Mesendoderm (in vitro differentiated cells): ENCODE results near the gene CDH23.

ENCODE experiments used
- DNase-seq: peaks from one replicate; pipeline ENCODE4 v3.0.0; 2013
- H2AK5ac ChIP-seq: 2 replicates; pipeline ENCODE4 v1.6.1; 2013; ENCODE audit warnings: low read length, inconsistent platforms
- H2BK120ac ChIP-seq: 2 replicates; pipeline ENCODE4 v1.6.1; 2013; ENCODE audit warnings: low read depth, mild to moderate bottlenecking, low read length, moderate library complexity, mixed read lengths
- H2BK15ac ChIP-seq: replicated peaks from 2 replicates; pipeline ENCODE4 v1.6.1; 2013; ENCODE audit warnings: low read depth, mild to moderate bottlenecking, moderate library complexity
- H2BK5ac ChIP-seq: 2 replicates; pipeline ENCODE4 v1.6.1; 2013; ENCODE audit warnings: low read length, inconsistent platforms
- H3K18ac ChIP-seq: 2 replicates; pipeline ENCODE4 v1.6.1; 2013; ENCODE audit warnings: mild to moderate bottlenecking, low read length, mixed read lengths
- H3K23ac ChIP-seq: one replicate; pipeline ENCODE4 v1.6.1; 2013; ENCODE audit warnings: low read length
- H3K27ac ChIP-seq: 2 replicates; pipeline ENCODE4 v1.5.1; 2013; ENCODE audit warnings: low read depth, mild to moderate bottlenecking, inconsistent platforms, low read length, moderate library complexity
- H3K27me3 ChIP-seq: 2 replicates; pipeline ENCODE4 v1.6.1; 2013; ENCODE audit warnings: low read length, control low read depth, mild to moderate bottlenecking, inconsistent platforms; ENCODE audit not compliant: insufficient read depth, poor library complexity
- H3K36me3 ChIP-seq: 2 replicates; pipeline ENCODE4 v1.6.1; 2013; ENCODE audit warnings: low read length, inconsistent platforms; ENCODE audit not compliant: control insufficient read depth, insufficient read depth
- H3K4ac ChIP-seq: one replicate; pipeline ENCODE4 v1.6.1; 2013; ENCODE audit warnings: low read depth, mild to moderate bottlenecking, low read length, moderate library complexity
- H3K4me1 ChIP-seq: 2 replicates; pipeline ENCODE4 v1.6.1; 2013; ENCODE audit warnings: low read depth, low read length, inconsistent platforms; ENCODE audit not compliant: control insufficient read depth
- H3K4me2 ChIP-seq: 2 replicates; pipeline ENCODE4 v1.6.1; 2013; ENCODE audit warnings: low read length
- H3K4me3 ChIP-seq: 2 replicates; pipeline ENCODE4 v1.5.1; 2013; ENCODE audit warnings: mild to moderate bottlenecking, low read length
- H3K56ac ChIP-seq: one replicate; pipeline ENCODE4 v1.6.1; 2013; ENCODE audit warnings: low read length
- H3K79me1 ChIP-seq: 2 replicates; pipeline ENCODE4 v1.6.1; 2013; ENCODE audit warnings: low read length, inconsistent platforms
- H3K79me2 ChIP-seq: 2 replicates; pipeline ENCODE4 v1.6.1; 2013; ENCODE audit warnings: mild to moderate bottlenecking, low read length; ENCODE audit not compliant: control insufficient read depth, insufficient read depth
- H3K9ac ChIP-seq: 2 replicates; pipeline ENCODE4 v1.6.1; 2013; ENCODE audit warnings: low read length, inconsistent platforms
- H4K5ac ChIP-seq: one replicate; pipeline ENCODE4 v1.6.1; 2013; ENCODE audit warnings: low read length
- H4K8ac ChIP-seq: one replicate; pipeline ENCODE4 v1.6.1; 2013; ENCODE audit warnings: low read depth, mild to moderate bottlenecking, control low read depth, low read length, moderate library complexity
- WGBS: extraction: QIAGEN DNeasy Blood & Tissue Kit; methylation state at CpG from one replicate; pipeline ENCODE4 v1.1.7; 2013; ENCODE audit warnings: low lambda C conversion rate, missing lambda C conversion rate; ENCODE audit not compliant: insufficient coverage; ENCODE audit errors: extremely low coverage; 5-methylcytosine and 5-hydroxymethylcytosine counted together

CDH23 gene

DNA sequence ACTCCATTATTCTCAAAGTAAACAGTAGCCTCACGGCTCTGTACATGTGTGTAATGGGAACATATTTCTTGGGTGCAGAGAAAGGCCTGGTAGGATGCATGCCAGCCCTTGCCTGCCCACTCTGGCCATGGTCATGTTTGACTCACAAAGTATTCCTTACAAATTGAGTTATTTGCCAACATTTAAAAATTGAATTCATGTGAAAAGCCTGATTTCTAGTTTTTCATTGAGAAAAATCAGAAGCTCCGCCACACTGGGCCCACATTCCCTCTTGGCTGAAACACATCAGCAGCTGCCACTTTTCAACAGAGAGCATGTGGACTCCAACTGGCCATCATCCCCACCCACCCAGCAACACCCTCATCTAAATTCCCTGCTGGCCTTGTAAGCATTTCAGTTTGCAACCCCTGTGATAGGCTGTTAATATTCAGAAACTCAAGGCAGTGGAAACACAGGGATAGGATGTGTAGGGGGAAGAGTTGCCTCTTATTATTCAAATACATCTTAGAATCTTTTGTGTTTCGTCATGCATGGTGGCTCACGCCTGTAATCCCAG lies 40.9 kb downstream of the CDH23 start:
- no peak overlapping the region for H3K56ac ChIP-seq
- no CpG with 5 or more reads among the region's 4 CpGs for WGBS
- H3K4ac ChIP-seq, result no peak overlapping the region
- H3K4me1 ChIP-seq, result no peaks in the 10 kb centered on the region
- no peak overlapping the region for H2AK5ac ChIP-seq
- no peak overlapping the region for H4K5ac ChIP-seq
- H3K36me3 ChIP-seq, result no peaks in the 10 kb centered on the region
- H3K9ac ChIP-seq, result no peak overlapping the region
- H2BK5ac ChIP-seq, result no peak overlapping the region
- no peak overlapping the region for H4K8ac ChIP-seq
- DNase-seq, result no peak
- no peak overlapping the region for H3K23ac ChIP-seq
- H3K4me2 ChIP-seq, result no peak overlapping the region
- H3K4me3 ChIP-seq, result no peak overlapping the region
- no peak overlapping the region for H3K27ac ChIP-seq
- H3K18ac ChIP-seq, result no peak overlapping the region
- H3K79me1 ChIP-seq, result no peaks in the 10 kb centered on the region
- H3K27me3 ChIP-seq, result no peaks in the 10 kb centered on the region
- no peak overlapping the region for H2BK15ac ChIP-seq
- H3K79me2 ChIP-seq, result no peaks in the 10 kb centered on the region
- no peak overlapping the region for H2BK120ac ChIP-seq

- no peak overlapping the region for H3K56ac ChIP-seq
- WGBS, result no CpG with 5 or more reads among the region's 3 CpGs
These were observed 42.0 kb downstream of the CDH23 start for GRCh38 chr10:71438761-71439160.

DNA sequence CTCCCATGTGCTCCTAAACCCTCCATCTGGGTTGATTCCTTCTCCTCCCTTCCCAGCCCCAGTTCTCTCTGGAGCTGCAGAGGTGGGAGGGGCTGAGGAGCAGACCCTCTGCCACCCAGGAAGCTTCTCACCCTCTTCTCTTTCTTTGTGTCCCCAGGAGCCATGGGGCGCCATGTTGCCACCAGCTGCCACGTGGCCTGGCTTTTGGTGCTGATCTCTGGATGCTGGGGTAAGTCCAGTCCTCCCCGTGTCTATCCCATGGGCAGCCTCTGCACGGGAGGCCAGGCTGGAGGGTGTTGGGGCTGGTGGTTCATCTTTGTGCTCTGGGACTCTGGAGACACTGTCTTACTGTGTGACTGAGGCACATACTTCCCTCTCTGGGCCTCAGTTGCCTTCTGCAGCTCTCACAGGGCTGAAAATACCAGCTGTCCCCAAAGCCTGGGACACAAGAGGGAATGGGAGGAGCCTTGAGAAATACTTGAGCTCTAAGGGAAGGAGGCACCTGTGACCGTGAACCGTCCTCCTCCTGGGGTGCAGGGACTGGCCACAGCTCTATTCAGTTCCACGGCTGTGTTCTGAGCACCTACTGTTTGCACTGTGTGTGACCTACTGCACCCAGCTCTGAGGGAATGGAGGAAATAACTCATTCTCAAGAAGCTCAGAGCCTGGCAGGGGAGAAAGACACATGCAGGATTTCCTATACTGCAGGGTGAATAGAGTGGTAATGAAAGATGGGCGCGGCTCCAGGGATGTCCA lies 43.1 kb downstream of the CDH23 start:
- H3K23ac ChIP-seq, result no peak overlapping the region
- no peak overlapping the region for H2BK5ac ChIP-seq
- H3K79me1 ChIP-seq, result no peaks in the 10 kb centered on the region
- H3K9ac ChIP-seq, result no peak overlapping the region
- H3K18ac ChIP-seq, result no peak overlapping the region
- H3K27me3 ChIP-seq, result no peaks in the 10 kb centered on the region
- no peak overlapping the region for H3K56ac ChIP-seq
- H3K4me1 ChIP-seq, result no peaks in the 10 kb centered on the region
- no peak overlapping the region for H4K8ac ChIP-seq
- no peak overlapping the region for H2AK5ac ChIP-seq
- WGBS, result no CpG with 5 or more reads among the region's 9 CpGs
- no peak overlapping the region for H2BK15ac ChIP-seq
- H3K4ac ChIP-seq, result no peak overlapping the region
- no peaks in the 10 kb centered on the region for H3K79me2 ChIP-seq
- DNase-seq, result no peak
- no peak overlapping the region for H3K4me3 ChIP-seq
- no peaks in the 10 kb centered on the region for H3K36me3 ChIP-seq
- no peak overlapping the region for H3K4me2 ChIP-seq
- no peak overlapping the region for H4K5ac ChIP-seq
- H2BK120ac ChIP-seq, result no peak overlapping the region
- H3K27ac ChIP-seq, result no peak overlapping the region

More at GRCh38 chr10:71438761-71439160, 42.0 kb downstream of the CDH23 start:
- H4K5ac ChIP-seq, result no peak overlapping the region
- no peaks in the 10 kb centered on the region for H3K36me3 ChIP-seq
- H2BK15ac ChIP-seq, result no peak overlapping the region
- no peaks in the 10 kb centered on the region for H3K79me2 ChIP-seq
- no peaks in the 10 kb centered on the region for H3K27me3 ChIP-seq
- no peak overlapping the region for H3K23ac ChIP-seq
- H3K4me3 ChIP-seq, result no peak overlapping the region
- H2BK5ac ChIP-seq, result no peak overlapping the region
- H3K79me1 ChIP-seq, result no peaks in the 10 kb centered on the region
- DNase-seq, result no peak
- H3K4me1 ChIP-seq, result no peaks in the 10 kb centered on the region
- H2BK120ac ChIP-seq, result no peak overlapping the region
- H2AK5ac ChIP-seq, result no peak overlapping the region
- no peak overlapping the region for H3K9ac ChIP-seq
- no peak overlapping the region for H3K27ac ChIP-seq
- H3K18ac ChIP-seq, result no peak overlapping the region
- no peak overlapping the region for H4K8ac ChIP-seq
- no peak overlapping the region for H3K4me2 ChIP-seq
- H3K4ac ChIP-seq, result no peak overlapping the region

- H3K4me2 ChIP-seq, result no peak overlapping the region
- H3K23ac ChIP-seq, result no peak overlapping the region
- no peaks in the 10 kb centered on the region for H3K27me3 ChIP-seq
- no peak overlapping the region for H3K56ac ChIP-seq
- no peak overlapping the region for H4K5ac ChIP-seq
- no peak overlapping the region for H2BK15ac ChIP-seq
- no peak overlapping the region for H3K9ac ChIP-seq
- H3K4ac ChIP-seq, result no peak overlapping the region
- H3K79me2 ChIP-seq, result no peaks in the 10 kb centered on the region
- H3K4me1 ChIP-seq, result no peaks in the 10 kb centered on the region
- no peak overlapping the region for H4K8ac ChIP-seq
- no peaks in the 10 kb centered on the region for H3K36me3 ChIP-seq
- no peak overlapping the region for H2BK120ac ChIP-seq
- H3K4me3 ChIP-seq, result no peak overlapping the region
- H3K79me1 ChIP-seq, result no peaks in the 10 kb centered on the region
- DNase-seq, result no peak
- H2BK5ac ChIP-seq, result no peak overlapping the region
- no CpG with 5 or more reads among the region's 9 CpGs for WGBS
- H3K18ac ChIP-seq, result no peak overlapping the region
- H2AK5ac ChIP-seq, result no peak overlapping the region
- H3K27ac ChIP-seq, result no peak overlapping the region
These were observed 43.9 kb downstream of the CDH23 start for GRCh38 chr10:71440506-71441035.

GRCh38 chr10:71442000-71442399 lies 45.3 kb downstream of the CDH23 start:
- H3K56ac ChIP-seq, result no peak overlapping the region
- H2BK120ac ChIP-seq, result no peak overlapping the region
- no peak overlapping the region for H4K8ac ChIP-seq
- H3K9ac ChIP-seq, result no peak overlapping the region
- no peak overlapping the region for H2AK5ac ChIP-seq
- no peaks in the 10 kb centered on the region for H3K36me3 ChIP-seq
- H3K79me1 ChIP-seq, result no peaks in the 10 kb centered on the region
- no CpG with 5 or more reads among the region's 3 CpGs for WGBS
- no peaks in the 10 kb centered on the region for H3K79me2 ChIP-seq
- no peak overlapping the region for H3K4me2 ChIP-seq
- H2BK5ac ChIP-seq, result no peak overlapping the region
- no peak overlapping the region for H3K4ac ChIP-seq
- H3K27ac ChIP-seq, result no peak overlapping the region
- H3K23ac ChIP-seq, result no peak overlapping the region
- no peak for DNase-seq
- no peak overlapping the region for H4K5ac ChIP-seq
- H3K18ac ChIP-seq, result no peak overlapping the region
- H2BK15ac ChIP-seq, result no peak overlapping the region
- H3K4me1 ChIP-seq, result no peaks in the 10 kb centered on the region
- no peaks in the 10 kb centered on the region for H3K27me3 ChIP-seq
- no peak overlapping the region for H3K4me3 ChIP-seq
